ENCODE results near the gene POP4.

- TF ChIP-seq ZBTB11 (tag by site-specific recombination; conservative IDR thresholded peaks at IDR 0.05; ENCODE audit: low read depth) (no peak), CTCF (tag by site-specific recombination; IDR thresholded peaks at IDR 0.05) (no peak), ZNF175 (tag by site-specific recombination; IDR thresholded peaks at IDR 0.05) (no peak), ZBTB7A (tag by site-specific recombination; IDR thresholded peaks at IDR 0.05; ENCODE audit: low read depth) (no peak), ZBTB1 (tag by site-specific recombination; IDR thresholded peaks at IDR 0.05) (no peak), ZNF121 (tag by site-specific recombination; IDR thresholded peaks at IDR 0.05) (no peak), ZNF777 (tag by site-specific recombination; IDR thresholded peaks at IDR 0.05; ENCODE audit: borderline replicate concordance) (no peak), ZNF426 (tag by site-specific recombination; IDR thresholded peaks at IDR 0.05) (no peak), ZBTB44 (tag by site-specific recombination; IDR thresholded peaks at IDR 0.05) (no peak), TCF7L2 (IDR thresholded peaks at IDR 0.05; ENCODE audit: borderline replicate concordance, low read depth, low read length) (no peak), ZBTB8A (tag by site-specific recombination; IDR thresholded peaks at IDR 0.05) (no peak)
These were observed 25.4 kb downstream of the POP4 start for GRCh38 chr19:29631450-29631849.

Data from HEK293 (cell line).